HG02588 (cell line): ENCODE results near the gene SLC38A10.

Experiments used
- ATAC-seq: cut with Tn5 transposase; IDR thresholded peaks from one replicate; pipeline ENCODE4 v1.9.1; 2021; ENCODE audit warnings: mild to moderate bottlenecking, moderate library complexity; ENCODE audit not compliant: unreplicated experiment

The SLC38A10 gene

GRCh38 chr17:81331527-81332043 is 36.5 kb upstream of the SLC38A10 start:
- no peak for ATAC-seq

GRCh38 chr17:81330884-81331245 is 35.8 kb upstream of the SLC38A10 start:
- ATAC-seq, result no peak

GRCh38 chr17:81329927-81330883 is 35.1 kb upstream of the SLC38A10 start:
- no peak for ATAC-seq

GRCh38 chr17:81328978-81329926 is 34.1 kb upstream of the SLC38A10 start:
- ATAC-seq, result no peak

GRCh38 chr17:81328489-81328888 is 33.4 kb upstream of the SLC38A10 start:
- no peak for ATAC-seq

- ATAC-seq, result no peak
These were observed 30.7 kb upstream of the SLC38A10 start for GRCh38 chr17:81325714-81326358.

GRCh38 chr17:81324851-81325713 is 30.0 kb upstream of the SLC38A10 start:
- ATAC-seq, result no peak

- no peak for ATAC-seq
These were observed 29.2 kb upstream of the SLC38A10 start for GRCh38 chr17:81324177-81324850.

GRCh38 chr17:81323411-81323868 is 28.3 kb upstream of the SLC38A10 start:
- ATAC-seq, result no peak

- ATAC-seq, result no peak
These were observed 27.9 kb upstream of the SLC38A10 start for GRCh38 chr17:81323083-81323369.

- ATAC-seq, result no peak
These were observed 27.4 kb upstream of the SLC38A10 start for GRCh38 chr17:81322271-81323082.

- no peak for ATAC-seq
These were observed 23.0 kb upstream of the SLC38A10 start for GRCh38 chr17:81317961-81318605.

- ATAC-seq, result no peak
These were observed 22.4 kb upstream of the SLC38A10 start for GRCh38 chr17:81317530-81317821.

- no peak for ATAC-seq
These were observed 20.8 kb upstream of the SLC38A10 start for GRCh38 chr17:81315885-81316391.

- no peak for ATAC-seq
These were observed 20.2 kb upstream of the SLC38A10 start for GRCh38 chr17:81315129-81315884.

GRCh38 chr17:81314398-81315081 is 19.4 kb upstream of the SLC38A10 start:
- ATAC-seq, result no peak
